GM18505 (cell line): Measurements from ENCODE around the gene PI3.

Experiments
- ATAC-seq: cut with Tn5 transposase; IDR thresholded peaks from one replicate; pipeline ENCODE4 v1.9.1; 2021; ENCODE audit not compliant: unreplicated experiment
- POLR2A ChIP-seq: IDR thresholded peaks from 4 replicates; pipeline ENCODE4 v1.6.1; 2011; ENCODE audit warnings: borderline replicate concordance; ENCODE audit not compliant: insufficient read depth, insufficient read length; ENCODE audit errors: extremely low read depth

PI3 gene

DNA sequence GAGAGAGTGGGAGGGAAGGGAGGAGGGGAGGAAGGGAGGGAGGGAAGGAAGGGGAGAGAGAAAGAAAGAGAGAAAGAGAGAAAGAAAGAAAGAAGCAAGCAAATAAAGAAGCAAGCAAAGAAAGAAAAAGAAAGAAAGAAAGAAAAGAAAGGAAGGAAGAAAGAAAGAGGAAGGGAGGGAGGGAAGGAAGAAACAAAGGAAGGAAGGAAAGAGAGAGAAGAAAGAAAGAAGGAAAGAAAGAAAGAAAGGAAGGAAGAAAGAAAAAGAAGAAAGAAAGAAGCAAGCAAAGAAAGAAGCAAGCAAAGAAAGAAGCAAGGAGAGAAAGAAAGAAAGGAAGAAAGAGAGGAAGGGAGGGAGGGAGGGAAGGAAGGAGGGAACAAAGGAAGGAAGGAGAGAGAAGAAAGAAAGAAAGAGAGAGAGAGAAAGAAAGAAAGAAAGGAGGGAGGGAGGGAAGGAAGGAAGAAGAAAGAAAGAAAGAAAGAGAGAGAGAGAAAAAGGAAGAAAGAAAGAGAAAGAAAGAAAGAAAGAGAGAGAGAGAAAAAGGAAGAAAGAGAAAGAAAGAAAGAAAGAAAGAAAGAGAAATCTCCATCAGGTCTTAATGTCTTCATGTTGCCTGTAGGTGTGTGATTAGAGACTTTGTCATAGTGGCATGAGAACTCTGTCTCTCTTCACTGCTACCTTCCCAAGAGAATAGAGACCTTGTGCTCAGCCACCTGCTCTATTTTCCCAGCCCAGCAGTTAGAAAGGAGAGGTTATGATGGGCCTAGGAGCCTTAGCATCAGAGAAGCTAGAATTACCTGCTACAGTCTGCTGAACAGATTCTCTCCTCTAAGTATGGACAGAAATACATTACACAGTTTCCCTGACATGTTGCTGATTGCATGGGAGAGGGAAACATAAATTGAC lies 37.1 kb downstream of the PI3 start:
- no peak for ATAC-seq
- no peak for TF ChIP-seq POLR2A

DNA sequence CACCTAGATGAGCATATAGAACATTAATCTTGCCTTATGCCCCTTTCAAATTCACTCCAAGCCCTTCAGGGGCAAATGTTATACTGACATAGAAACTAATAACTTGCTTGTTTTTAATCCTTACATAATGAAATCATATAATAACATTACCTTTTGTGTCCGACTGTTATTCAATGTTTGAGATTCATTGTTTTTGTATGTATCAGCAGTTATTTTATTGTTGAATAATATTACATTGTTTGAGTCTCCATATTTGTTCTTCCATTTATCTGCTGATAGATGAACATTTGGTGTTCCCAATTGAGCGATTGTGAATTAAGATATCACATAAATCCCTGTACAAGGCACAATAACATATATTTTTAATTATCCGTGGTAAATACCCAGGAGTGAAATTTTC lies 38.1 kb downstream of the PI3 start:
- no peak for ATAC-seq
- TF ChIP-seq POLR2A: no peak

DNA sequence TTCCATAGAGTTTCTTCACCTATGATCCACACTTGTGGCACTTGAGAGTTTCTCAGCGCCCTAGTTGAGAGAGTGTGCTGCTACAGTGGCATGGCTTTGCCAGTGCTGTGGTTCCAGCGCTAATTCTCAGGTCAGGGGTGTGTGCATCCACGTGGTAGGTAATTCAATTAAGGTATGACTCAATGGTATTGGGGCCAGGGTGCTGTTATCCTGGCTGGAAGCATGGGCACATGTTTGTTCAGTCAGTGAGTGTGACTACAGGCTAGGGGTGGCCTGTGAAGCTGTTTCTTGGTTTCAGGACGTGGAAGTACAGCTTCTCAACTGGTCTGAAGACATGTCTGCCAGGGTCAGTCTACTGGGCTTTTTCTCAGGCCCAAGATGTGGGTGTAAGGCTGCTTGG lies 43.4 kb downstream of the PI3 start:
- ATAC-seq: no peak
- TF ChIP-seq POLR2A: no peak

DNA sequence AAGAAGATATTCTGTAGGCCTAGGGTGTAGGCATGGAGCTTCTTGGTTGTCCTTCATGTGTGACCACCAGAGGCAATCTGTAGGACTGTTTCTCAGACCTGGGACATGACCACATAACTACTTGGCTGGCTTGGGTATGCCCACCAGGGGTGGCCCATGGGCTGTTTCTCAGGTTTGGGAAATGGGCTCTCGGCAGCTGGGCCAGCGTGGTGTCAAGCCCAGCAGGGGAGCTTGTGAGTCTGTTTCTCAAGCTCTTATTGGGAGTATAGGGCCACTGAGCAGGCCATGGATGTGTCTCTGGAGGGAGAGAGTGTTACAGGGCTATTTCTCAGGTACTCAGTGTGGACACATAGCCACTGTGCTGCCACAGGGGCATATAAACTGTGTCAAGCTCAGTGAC lies 43.9 kb downstream of the PI3 start:
- ATAC-seq: no peak
- no peak for TF ChIP-seq POLR2A

DNA sequence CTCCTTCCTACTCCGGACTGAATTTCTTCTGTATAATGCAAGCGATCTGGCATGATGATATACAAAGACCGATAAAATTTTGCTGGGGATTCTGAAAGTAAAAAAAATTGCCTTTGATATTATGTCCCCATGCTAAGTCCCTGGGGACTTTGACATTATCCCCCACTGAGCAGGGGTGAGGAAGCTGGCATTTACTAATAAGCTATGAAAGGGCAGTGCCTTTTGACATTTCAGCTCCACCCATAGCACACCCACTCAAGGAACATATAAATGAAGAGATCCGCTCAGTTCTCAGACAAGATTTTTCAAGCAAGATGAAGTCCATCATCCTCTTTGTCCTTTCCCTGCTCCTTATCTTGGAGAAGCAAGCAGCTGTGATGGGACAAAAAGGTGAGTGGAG lies 46.4 kb downstream of the PI3 start, which contains the start of gene SEMG2:
Gene SEMG2, plus strand, starts transcription at position 298 of the 400 bp plus-strand sequence. Its CDS starts 17 bp downstream, at position 315.
- no peak for TF ChIP-seq POLR2A
- no peak for ATAC-seq

DNA sequence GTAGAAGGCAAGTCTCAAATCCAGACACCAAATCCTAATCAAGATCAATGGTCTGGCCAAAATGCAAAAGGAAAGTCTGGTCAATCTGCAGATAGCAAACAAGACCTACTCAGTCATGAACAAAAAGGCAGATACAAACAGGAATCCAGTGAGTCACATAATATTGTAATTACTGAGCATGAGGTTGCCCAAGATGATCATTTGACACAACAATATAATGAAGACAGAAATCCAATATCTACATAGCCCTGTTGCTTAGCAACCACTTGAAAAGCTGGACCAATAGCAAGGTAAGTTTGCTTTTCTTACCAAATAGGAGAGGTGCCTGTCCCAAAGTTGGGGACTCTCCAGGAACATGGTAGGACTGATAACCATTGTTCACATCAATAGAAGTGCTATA lies 48.4 kb downstream of the PI3 start:
- no peak for TF ChIP-seq POLR2A
- ATAC-seq: no peak
